ENCODE measurements around the gene ALDOB. TPM values are rescaled to one million over a fixed set of nuclear protein-coding genes. Genes with fewer than 3 reads are reported as not detected.

Gene ALDOB
- total RNA-seq, 1 experiment from 2014 or later, result 0.67 TPM

DNA sequence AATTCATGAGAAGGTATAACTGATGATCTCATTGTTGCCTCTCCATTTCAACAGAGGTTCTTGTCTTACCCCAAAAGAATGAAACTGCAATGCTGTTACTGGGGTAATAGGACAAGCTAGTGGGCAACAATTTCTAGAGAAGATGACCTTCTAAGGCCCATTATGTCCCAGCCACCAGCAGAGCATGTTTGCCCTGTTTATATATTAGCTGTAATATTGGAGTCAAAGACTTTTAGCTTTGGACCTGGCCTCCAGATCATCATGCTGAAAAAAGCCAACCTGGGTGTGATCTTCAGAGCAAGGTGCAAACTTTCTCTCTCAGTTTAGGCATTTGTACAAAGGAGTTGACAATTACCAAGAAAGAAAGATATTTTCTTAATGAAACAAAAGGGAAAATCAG lies 3.4 kb downstream of the ALDOB start:
- ChIA-PET CTCF (no interaction called here), POLR2A (no interaction called here)
- in situ Hi-C loops (cut with HindIII; ENCODE audit: low pct_unique_long_range_greater_than_20kb, low sequenced_read_pairs) (no loop called here), intact Hi-C loops (cut with micrococcal nuclease; ENCODE audit: unreplicated experiment) (no loop called here)
- Histone ChIP-seq H3K9me3 (ENCODE audit: control insufficient read depth, insufficient read depth, low read depth, low read length) (no peaks in the 10 kb centered on the region), H3K36me3 (ENCODE audit: control insufficient read depth, insufficient read depth, low read length) (no peaks in the 10 kb centered on the region), H3K27me3 (ENCODE audit: control insufficient read depth, insufficient read depth, low read length) (peaks cover 7% of the 10 kb centered on the region; the same call in 1 of the 2 replicates), H3K4me1 (ENCODE audit: control insufficient read depth, insufficient read depth, low read length) (no peaks in the 10 kb centered on the region), H3K4me3 (ENCODE audit: low read depth in 2 of 2, low read length in 2 of 2) (no peak overlapping the region), H3K27ac (ENCODE audit: low read length) (no peak overlapping the region)
- BruUV-seq (replicated peaks), result no TSS peak
- no peak for ATAC-seq
- no peak for DNase-seq (ENCODE audit: low read depth, low spot score)
- TF ChIP-seq SIN3A (IDR thresholded peaks at IDR 0.05; ENCODE audit: borderline replicate concordance, insufficient read depth, low read depth, low read length), result no peak
- no peak for TF ChIP-seq POLR2AphosphoS5 (IDR thresholded peaks at IDR 0.05; ENCODE audit: low read depth, low read length)
- TF ChIP-seq, protein P1, sequence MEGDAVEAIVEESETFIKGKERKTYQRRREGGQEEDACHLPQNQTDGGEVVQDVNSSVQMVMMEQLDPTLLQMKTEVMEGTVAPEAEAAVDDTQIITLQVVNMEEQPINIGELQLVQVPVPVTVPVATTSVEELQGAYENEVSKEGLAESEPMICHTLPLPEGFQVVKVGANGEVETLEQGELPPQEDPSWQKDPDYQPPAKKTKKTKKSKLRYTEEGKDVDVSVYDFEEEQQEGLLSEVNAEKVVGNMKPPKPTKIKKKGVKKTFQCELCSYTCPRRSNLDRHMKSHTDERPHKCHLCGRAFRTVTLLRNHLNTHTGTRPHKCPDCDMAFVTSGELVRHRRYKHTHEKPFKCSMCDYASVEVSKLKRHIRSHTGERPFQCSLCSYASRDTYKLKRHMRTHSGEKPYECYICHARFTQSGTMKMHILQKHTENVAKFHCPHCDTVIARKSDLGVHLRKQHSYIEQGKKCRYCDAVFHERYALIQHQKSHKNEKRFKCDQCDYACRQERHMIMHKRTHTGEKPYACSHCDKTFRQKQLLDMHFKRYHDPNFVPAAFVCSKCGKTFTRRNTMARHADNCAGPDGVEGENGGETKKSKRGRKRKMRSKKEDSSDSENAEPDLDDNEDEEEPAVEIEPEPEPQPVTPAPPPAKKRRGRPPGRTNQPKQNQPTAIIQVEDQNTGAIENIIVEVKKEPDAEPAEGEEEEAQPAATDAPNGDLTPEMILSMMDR (IDR thresholded peaks at IDR 0.05), result no peak
- TF ChIP-seq TCF7L2 (IDR thresholded peaks at IDR 0.05; ENCODE audit: low read depth, low read length), result no peak
- TF ChIP-seq, protein P2, sequence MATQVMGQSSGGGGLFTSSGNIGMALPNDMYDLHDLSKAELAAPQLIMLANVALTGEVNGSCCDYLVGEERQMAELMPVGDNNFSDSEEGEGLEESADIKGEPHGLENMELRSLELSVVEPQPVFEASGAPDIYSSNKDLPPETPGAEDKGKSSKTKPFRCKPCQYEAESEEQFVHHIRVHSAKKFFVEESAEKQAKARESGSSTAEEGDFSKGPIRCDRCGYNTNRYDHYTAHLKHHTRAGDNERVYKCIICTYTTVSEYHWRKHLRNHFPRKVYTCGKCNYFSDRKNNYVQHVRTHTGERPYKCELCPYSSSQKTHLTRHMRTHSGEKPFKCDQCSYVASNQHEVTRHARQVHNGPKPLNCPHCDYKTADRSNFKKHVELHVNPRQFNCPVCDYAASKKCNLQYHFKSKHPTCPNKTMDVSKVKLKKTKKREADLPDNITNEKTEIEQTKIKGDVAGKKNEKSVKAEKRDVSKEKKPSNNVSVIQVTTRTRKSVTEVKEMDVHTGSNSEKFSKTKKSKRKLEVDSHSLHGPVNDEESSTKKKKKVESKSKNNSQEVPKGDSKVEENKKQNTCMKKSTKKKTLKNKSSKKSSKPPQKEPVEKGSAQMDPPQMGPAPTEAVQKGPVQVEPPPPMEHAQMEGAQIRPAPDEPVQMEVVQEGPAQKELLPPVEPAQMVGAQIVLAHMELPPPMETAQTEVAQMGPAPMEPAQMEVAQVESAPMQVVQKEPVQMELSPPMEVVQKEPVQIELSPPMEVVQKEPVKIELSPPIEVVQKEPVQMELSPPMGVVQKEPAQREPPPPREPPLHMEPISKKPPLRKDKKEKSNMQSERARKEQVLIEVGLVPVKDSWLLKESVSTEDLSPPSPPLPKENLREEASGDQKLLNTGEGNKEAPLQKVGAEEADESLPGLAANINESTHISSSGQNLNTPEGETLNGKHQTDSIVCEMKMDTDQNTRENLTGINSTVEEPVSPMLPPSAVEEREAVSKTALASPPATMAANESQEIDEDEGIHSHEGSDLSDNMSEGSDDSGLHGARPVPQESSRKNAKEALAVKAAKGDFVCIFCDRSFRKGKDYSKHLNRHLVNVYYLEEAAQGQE (IDR thresholded peaks at IDR 0.05; ENCODE audit: insufficient read depth in 1 of 2, low read depth in 2 of 2, low read length in 1 of 2), result no peak

DNA sequence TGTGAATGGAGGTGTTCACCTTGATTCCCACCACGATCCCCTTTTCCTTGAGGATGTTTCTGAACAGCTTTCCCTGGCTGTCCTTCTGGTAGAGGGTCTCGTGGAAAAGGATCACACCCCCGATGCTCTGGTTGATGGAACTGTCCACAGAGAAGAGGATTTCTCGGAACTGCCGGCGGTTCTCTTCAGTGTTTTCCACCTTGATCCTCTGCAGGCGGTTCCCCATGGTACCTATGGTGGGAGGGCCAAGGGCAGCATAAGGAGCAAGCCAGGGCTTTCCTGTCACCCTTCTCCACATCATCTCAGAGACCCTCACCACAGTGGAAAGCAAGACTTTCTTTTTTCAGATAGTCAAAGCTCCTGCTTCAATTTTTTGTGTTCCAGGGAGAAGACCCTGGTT lies 5.8 kb downstream of the ALDOB start:
- Histone ChIP-seq H3K9me3 (ENCODE audit: control insufficient read depth, insufficient read depth, low read depth, low read length) (no peaks in the 10 kb centered on the region), H3K4me3 (ENCODE audit: low read depth in 2 of 2, low read length in 2 of 2) (no peak overlapping the region), H3K27ac (ENCODE audit: low read length) (no peak overlapping the region), H3K27me3 (ENCODE audit: control insufficient read depth, insufficient read depth, low read length) (peaks cover 4% of the 10 kb centered on the region), H3K4me1 (ENCODE audit: control insufficient read depth, insufficient read depth, low read length) (no peaks in the 10 kb centered on the region), H3K36me3 (ENCODE audit: control insufficient read depth, insufficient read depth, low read length) (no peaks in the 10 kb centered on the region)
- in situ Hi-C loops (cut with HindIII; ENCODE audit: low pct_unique_long_range_greater_than_20kb, low sequenced_read_pairs) (no loop called here), intact Hi-C loops (cut with micrococcal nuclease; ENCODE audit: unreplicated experiment) (no loop called here)
- ChIA-PET CTCF (no interaction called here), POLR2A (no interaction called here)
- no peak for DNase-seq (ENCODE audit: low read depth, low spot score)
- no TSS peak for BruUV-seq (replicated peaks)
- ATAC-seq, result no peak
- no peak for TF ChIP-seq SIN3A (IDR thresholded peaks at IDR 0.05; ENCODE audit: borderline replicate concordance, insufficient read depth, low read depth, low read length)
- TF ChIP-seq, protein P1 (IDR thresholded peaks at IDR 0.05), result no peak

DNA sequence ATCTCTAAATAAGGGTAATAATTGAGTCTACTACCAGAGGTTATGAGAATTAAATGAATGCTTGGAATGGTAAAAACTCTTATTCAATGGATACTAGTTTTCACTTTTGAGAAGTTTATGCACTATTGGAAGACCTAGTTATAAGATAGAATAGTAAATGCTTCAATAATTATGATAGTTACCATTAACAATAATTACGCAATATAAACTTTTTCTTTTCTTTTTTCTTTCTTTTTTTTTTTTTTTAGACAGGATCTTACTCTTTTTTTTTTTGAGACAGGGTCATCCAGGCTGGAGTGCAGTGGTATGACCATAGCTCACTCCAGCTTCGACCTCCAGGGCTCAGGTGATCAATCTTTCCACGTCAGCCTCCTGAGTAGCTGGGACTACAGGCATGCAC lies 6.7 kb downstream of the ALDOB start:
- no TSS peak for BruUV-seq (replicated peaks)
- POLR2A ChIA-PET, result no interaction called here
- intact Hi-C loops (cut with micrococcal nuclease; ENCODE audit: unreplicated experiment) (no loop called here), in situ Hi-C loops (cut with HindIII; ENCODE audit: low pct_unique_long_range_greater_than_20kb, low sequenced_read_pairs) (no loop called here)
- DNase-seq (ENCODE audit: low read depth, low spot score), result no peak
- no peaks in the 10 kb centered on the region for H3K36me3 ChIP-seq (ENCODE audit: control insufficient read depth, insufficient read depth, low read length)
- H3K27ac ChIP-seq (ENCODE audit: low read length), result no peak overlapping the region
- peaks cover 4% of the 10 kb centered on the region for H3K27me3 ChIP-seq (ENCODE audit: control insufficient read depth, insufficient read depth, low read length)
- TF ChIP-seq TCF7L2 (IDR thresholded peaks at IDR 0.05; ENCODE audit: low read depth, low read length), result no peak
- TF ChIP-seq, protein P2 (IDR thresholded peaks at IDR 0.05; ENCODE audit: insufficient read depth in 1 of 2, low read depth in 2 of 2, low read length in 1 of 2), result no peak
- TF ChIP-seq, protein P1 (IDR thresholded peaks at IDR 0.05), result no peak
- no peak for TF ChIP-seq SIN3A (IDR thresholded peaks at IDR 0.05; ENCODE audit: borderline replicate concordance, insufficient read depth, low read depth, low read length)
- no peak for TF ChIP-seq POLR2AphosphoS5 (IDR thresholded peaks at IDR 0.05; ENCODE audit: low read depth, low read length)
- H3K4me3 ChIP-seq (ENCODE audit: low read depth in 2 of 2, low read length in 2 of 2), result no peak overlapping the region
- H3K4me1 ChIP-seq (ENCODE audit: control insufficient read depth, insufficient read depth, low read length), result no peaks in the 10 kb centered on the region
- H3K9me3 ChIP-seq (ENCODE audit: control insufficient read depth, insufficient read depth, low read depth, low read length), result no peaks in the 10 kb centered on the region
- ATAC-seq, result no peak
- CTCF ChIA-PET, result no interaction called here

All from Panc1 (cell line).